COLO829 (cell line): ENCODE results near the gene PPIP5K1.
"Not testable (repeated sequence)": the region's sequence is repeated elsewhere in the genome, so short reads cannot be mapped to it uniquely, and the experiment has no call there.

ENCODE experiments used
- DNase-seq: peaks from one replicate; pipeline ENCODE4 v3.0.0; 2012; ENCODE audit warnings: low spot score

The PPIP5K1 gene

GRCh38 chr15:43545426-43545825, 44.6 kb downstream of the PPIP5K1 start:
- no peak for DNase-seq

- no peak for DNase-seq
Measured at GRCh38 chr15:43544266-43544665, 45.7 kb downstream of the PPIP5K1 start.

- no peak for DNase-seq
Measured at GRCh38 chr15:43541785-43542184, 48.2 kb downstream of the PPIP5K1 start.

GRCh38 chr15:43538091-43538490, 51.9 kb downstream of the PPIP5K1 start:
- no peak for DNase-seq

- DNase-seq: no peak
Measured at GRCh38 chr15:43534897-43535296, 55.1 kb downstream of the PPIP5K1 start.

GRCh38 chr15:43532826-43533225, 57.2 kb downstream of the PPIP5K1 start:
- not testable (repeated sequence) for DNase-seq

GRCh38 chr15:43531018-43531670, 58.9 kb downstream of the PPIP5K1 start:
- no peak for DNase-seq

GRCh38 chr15:43529587-43530345, 60.2 kb downstream of the PPIP5K1 start:
- no peak for DNase-seq

- DNase-seq: no peak
Measured at GRCh38 chr15:43529141-43529540, 60.9 kb downstream of the PPIP5K1 start.

- DNase-seq: no peak
Measured at GRCh38 chr15:43528542-43529007, 61.4 kb downstream of the PPIP5K1 start.

GRCh38 chr15:43527802-43528541, 62.0 kb downstream of the PPIP5K1 start:
- no peak for DNase-seq

- no peak for DNase-seq
Measured at GRCh38 chr15:43527016-43527801, 62.8 kb downstream of the PPIP5K1 start.

GRCh38 chr15:43526261-43526930, 63.6 kb downstream of the PPIP5K1 start:
- no peak for DNase-seq

- DNase-seq: no peak
Measured at GRCh38 chr15:43525131-43525530, 64.9 kb downstream of the PPIP5K1 start.

- no peak for DNase-seq
Measured at GRCh38 chr15:43524254-43524845, 65.7 kb downstream of the PPIP5K1 start.

GRCh38 chr15:43523646-43524045, 66.4 kb downstream of the PPIP5K1 start:
- no peak for DNase-seq

GRCh38 chr15:43522247-43522646, 67.8 kb downstream of the PPIP5K1 start:
- DNase-seq: no peak

GRCh38 chr15:43521419-43521818, 68.6 kb downstream of the PPIP5K1 start:
- DNase-seq: no peak

- no peak for DNase-seq
Measured at GRCh38 chr15:43520138-43520537, 69.9 kb downstream of the PPIP5K1 start.

GRCh38 chr15:43519196-43519595, 70.8 kb downstream of the PPIP5K1 start:
- DNase-seq: no peak

- DNase-seq: no peak
Measured at GRCh38 chr15:43518197-43518761, 71.7 kb downstream of the PPIP5K1 start.
